Right cardiac atrium (tissue), 5 donors: ENCODE data around the gene RFX8. TPM values are rescaled to one million over a fixed set of nuclear protein-coding genes. Genes with fewer than 3 reads are reported as not detected.
A peak's percentile ranks its signal among the peaks of the same experiment; 100 is the strongest.

Experiments used
- ATAC-seq, 2 donors: fragments of 200-7000 bp; cut with Tn5 transposase; one replicate each; pipeline versions ENCODE4 v1.8.0 to v1.9.1; 2020; ENCODE audit warnings: moderate library complexity in 2 of 2, mild to moderate bottlenecking in 1 of 2
- DNase-seq, 3 donors: peaks; one replicate each; pipeline ENCODE4 v3.0.0-alpha.2; 2020
- H3K27ac ChIP-seq: one replicate; pipeline ENCODE4 v1.5.1; 2013; ENCODE audit warnings: mild to moderate bottlenecking, low read length, control low read depth, moderate library complexity
- H3K27me3 ChIP-seq: one replicate; pipeline ENCODE4 v1.6.1; 2013; ENCODE audit not compliant: control insufficient read depth, insufficient read depth
- H3K4me1 ChIP-seq: one replicate; pipeline ENCODE4 v1.6.1; 2013; ENCODE audit warnings: low read length; ENCODE audit not compliant: control insufficient read depth, insufficient read depth
- H3K4me3 ChIP-seq: one replicate; pipeline ENCODE4 v1.5.1; 2013; ENCODE audit warnings: low read length, control low read depth
- H3K9me3 ChIP-seq: one replicate; pipeline ENCODE4 v1.6.1; 2013; ENCODE audit warnings: low read length; ENCODE audit not compliant: control insufficient read depth
- WGBS: extraction: QIAGEN DNeasy Blood & Tissue Kit; methylation state at CpG from one replicate; pipeline ENCODE4 v1.1.7; 2013; 5-methylcytosine and 5-hydroxymethylcytosine counted together
- intact Hi-C, 4 donors: fragments of 100-400 bp; cut with DNase I; formaldehyde crosslinking; loops; one replicate each; pipeline versions ENCODE4 v1.11.0 to v1.14.0; 2022 to 2023
- long read RNA-seq, 4 donors: library from polyadenylated mRNA; unstranded; transcript quantifications; one replicate each; pipeline ENCODE4 v2.0.0, GENCODE V29; 2020 to 2021
- polyA plus RNA-seq: library from polyadenylated mRNA; stranded (reverse); fragments of 200-250 nt; gene quantifications from one replicate; pipeline ENCODE4 v1.2.3, GENCODE V29; 2013
- total RNA-seq, 4 donors: library from RNA; stranded (reverse); fragmentation: NEBNext Ultra II Directional; extraction: Animal tissue kit (Norgen Biotek cat#: 25700); gene quantifications; one replicate each; pipeline ENCODE4 v1.2.1, GENCODE V29; 2021
- donor health status: healthy with polysubstance abuse.
- donor health status: DM: no; HTN: yes; CAD: no.
- donor health status: DM: no; HTN: no; CAD: no.
- donor health status: DM: no; HTN: yes; CAD: no; lungs with severe emphysema.
- donor health status: DM: yes; HTN: yes; CAD: no.

Gene RFX8
- total RNA-seq: 1 to 10 TPM in 1 of 4 donors, under 1 TPM in 3; 0.50 to 1.1 (median 0.62) TPM
- 0.45 TPM for polyA plus RNA-seq
- long read RNA-seq, donor 1: 0 reads
- long read RNA-seq, donor 2, partial matches to known transcripts: 0 of 1 reads
- long read RNA-seq, donor 2, other reads (novel, unspliced or antisense): 1 of 1 reads
- long read RNA-seq, donor 3, partial matches to known transcripts: 0 of 4 reads
- long read RNA-seq, donor 3, other reads (novel, unspliced or antisense): 4 of 4 reads
- long read RNA-seq, donor 4: 0 reads

DNA sequence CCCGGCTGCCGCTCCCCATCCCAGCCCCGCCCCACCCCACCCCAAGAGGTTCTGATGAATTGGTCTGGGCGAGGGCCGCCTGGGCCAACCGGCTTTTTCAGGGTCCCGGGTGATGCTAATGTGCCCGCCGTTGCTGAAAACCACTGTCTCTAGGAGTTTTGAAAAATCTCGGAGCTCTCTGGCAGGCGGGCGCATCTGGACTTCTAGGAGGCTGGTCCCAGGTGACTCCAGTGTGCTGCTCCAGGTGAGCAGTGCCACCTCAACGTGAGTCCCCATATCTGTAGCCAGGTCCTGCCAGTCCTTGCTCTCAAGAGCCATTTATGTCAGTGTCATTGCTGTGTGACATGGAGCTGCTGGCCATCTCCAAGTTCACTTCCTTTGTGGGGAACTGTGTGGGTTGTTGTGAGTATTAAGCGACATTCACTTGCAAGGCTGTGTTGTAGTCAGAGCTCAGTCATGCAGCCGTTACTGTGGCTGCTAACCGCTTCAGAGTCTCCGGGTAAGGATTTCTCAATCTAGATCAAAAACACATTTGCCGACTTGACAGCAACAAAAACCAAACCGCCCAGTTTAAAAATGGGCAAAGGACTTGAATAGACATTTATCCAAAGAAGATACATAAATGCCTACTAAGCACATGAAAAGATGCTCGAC, at the start of gene RFX8:
Gene RFX8 (minus strand): TSS at position 382 of the 654 bp plus-strand sequence. CDS start 8,264 bp downstream, outside the sequence.
- no peaks in the 10 kb centered on the region for H3K9me3 ChIP-seq
- H3K27me3 ChIP-seq: no peaks in the 10 kb centered on the region
- intact Hi-C loops: no loop called here
- no peaks in the 10 kb centered on the region for H3K4me1 ChIP-seq
- DNase-seq: peak in 1 of 3 donors; percentile 55
- WGBS: 34% methylated on average over 20 of the region's 20 CpGs
- peak; percentile 32 to 44 for ATAC-seq
- H3K27ac ChIP-seq: no peak within 1 kb of the TSS
- peak within 1 kb of the TSS; percentile 62 for H3K4me3 ChIP-seq

DNA sequence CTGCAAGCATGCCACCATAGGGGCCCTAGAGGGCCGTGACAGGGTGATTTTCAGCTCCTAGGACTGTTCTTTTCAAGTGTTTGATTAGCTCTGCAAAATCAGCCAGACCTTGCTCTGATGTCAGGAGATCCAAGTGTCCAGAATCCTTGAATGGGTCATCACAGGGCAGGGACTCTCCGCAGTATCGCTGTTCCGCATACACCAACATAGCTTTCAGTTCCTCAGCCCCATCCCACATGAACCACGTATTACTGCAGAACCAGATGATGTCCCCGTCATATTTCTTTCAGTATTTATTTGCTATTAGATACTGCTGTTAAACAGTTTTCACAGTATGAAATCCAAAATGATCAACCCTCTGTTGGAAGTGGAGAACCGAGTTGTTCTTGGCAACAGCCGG, 46.6 kb upstream of the RFX8 start:
- Histone ChIP-seq H3K4me3 (no peak overlapping the region), H3K27me3 (no peaks in the 10 kb centered on the region), H3K4me1 (no peaks in the 10 kb centered on the region), H3K27ac (no peak overlapping the region), H3K9me3 (peaks cover 2% of the 10 kb centered on the region)
- no peak for DNase-seq
- 83% methylated on average over 8 of the region's 8 CpGs for WGBS
- intact Hi-C loops: loop anchor here in 2 of 4 donors (5.0 to 10.0 kb wide), 2 partner anchors 173 to 311 kb away; partner anchors contain the start of gene MAP4K4 (in 1 of the 2)
- ATAC-seq: no peak

DNA sequence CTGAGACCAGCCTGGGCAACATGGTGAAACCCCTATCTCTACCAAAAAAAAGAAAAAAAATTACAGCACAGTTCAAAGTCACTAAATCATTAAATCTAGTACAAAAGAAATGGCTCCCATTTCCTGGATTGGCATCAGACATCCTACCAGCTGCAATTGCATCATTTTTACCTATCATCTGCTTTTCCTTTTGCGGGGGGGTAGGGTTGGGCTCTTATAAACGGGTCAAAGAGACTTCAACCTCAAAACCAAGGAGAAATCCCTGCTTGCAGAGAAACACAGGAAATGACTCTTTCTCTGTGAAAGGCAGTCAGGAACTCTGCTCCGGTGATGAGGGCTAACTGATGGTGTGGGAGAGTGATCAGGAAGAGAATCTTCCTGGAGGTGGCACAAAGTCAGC, 45.3 kb upstream of the RFX8 start:
- ATAC-seq (no peak), DNase-seq (no peak)
- Histone ChIP-seq H3K4me3 (no peak overlapping the region), H3K9me3 (peaks cover 2% of the 10 kb centered on the region), H3K27me3 (no peaks in the 10 kb centered on the region), H3K4me1 (no peaks in the 10 kb centered on the region), H3K27ac (no peak overlapping the region)
- 43% methylated on average over 3 of the region's 3 CpGs for WGBS
- intact Hi-C loops: loop anchor here in 2 of 4 donors (5.0 to 10.0 kb wide), 2 partner anchors 175 to 312 kb away; partner anchors contain the start of gene MAP4K4 (in 1 of the 2)

DNA sequence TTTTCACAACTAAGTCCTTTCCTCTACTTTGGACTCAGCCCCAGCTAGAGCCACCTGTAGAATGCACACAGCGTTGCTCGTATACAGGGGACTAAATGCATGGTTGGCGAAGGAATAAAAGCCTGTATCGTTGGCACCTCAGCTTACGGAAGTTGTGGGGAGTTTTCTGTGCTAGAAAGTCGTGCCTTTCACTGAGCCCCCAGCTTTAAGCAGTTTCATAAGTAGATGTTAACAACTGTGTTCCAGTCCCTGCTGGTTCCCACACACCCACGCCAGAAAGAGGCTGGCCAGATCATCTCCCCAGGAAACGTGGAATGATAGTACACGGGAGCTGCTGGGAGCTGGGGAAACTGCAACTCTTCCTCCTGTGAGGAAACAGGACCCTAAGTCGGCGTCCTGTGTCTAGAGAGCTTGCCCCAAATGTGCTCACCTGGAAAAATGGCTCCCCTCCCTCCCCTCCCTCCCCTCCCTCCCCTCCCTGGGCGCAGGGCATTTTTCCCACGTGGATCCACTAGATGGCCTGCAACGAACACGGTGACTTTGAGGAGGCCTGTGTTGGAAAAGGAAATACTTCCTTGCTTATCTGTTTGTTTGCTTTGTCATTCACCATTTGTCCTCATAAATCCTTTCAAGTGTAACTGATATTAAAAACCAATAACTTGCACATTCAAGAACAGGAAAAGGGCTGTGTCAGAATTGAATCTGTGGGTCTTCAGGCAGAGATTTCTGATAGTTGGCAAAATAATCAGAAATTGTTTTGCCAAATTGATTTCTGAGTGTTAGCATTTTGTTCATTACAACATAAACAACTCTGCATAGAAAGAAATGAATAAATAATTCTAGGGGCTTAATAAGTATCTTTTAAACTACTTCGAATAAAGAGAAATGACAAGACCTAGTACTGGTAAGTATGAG, 43.9 kb upstream of the RFX8 start:
- Histone ChIP-seq H3K27me3 (no peaks in the 10 kb centered on the region), H3K4me3 (no peak overlapping the region), H3K27ac (no peak overlapping the region), H3K9me3 (peaks cover 2% of the 10 kb centered on the region), H3K4me1 (no peaks in the 10 kb centered on the region)
- intact Hi-C loops: loop anchor here in 3 of 4 donors (5.0 to 10.0 kb wide), 3 partner anchors 176 to 313 kb away; partner anchors contain the start of gene MAP4K4 (in 1 of the 3)
- 30% methylated on average over 16 of the region's 16 CpGs for WGBS
- ATAC-seq (peak; percentile 69 to 77), DNase-seq (peak in 2 of 3 donors; percentile 69 to 72)

DNA sequence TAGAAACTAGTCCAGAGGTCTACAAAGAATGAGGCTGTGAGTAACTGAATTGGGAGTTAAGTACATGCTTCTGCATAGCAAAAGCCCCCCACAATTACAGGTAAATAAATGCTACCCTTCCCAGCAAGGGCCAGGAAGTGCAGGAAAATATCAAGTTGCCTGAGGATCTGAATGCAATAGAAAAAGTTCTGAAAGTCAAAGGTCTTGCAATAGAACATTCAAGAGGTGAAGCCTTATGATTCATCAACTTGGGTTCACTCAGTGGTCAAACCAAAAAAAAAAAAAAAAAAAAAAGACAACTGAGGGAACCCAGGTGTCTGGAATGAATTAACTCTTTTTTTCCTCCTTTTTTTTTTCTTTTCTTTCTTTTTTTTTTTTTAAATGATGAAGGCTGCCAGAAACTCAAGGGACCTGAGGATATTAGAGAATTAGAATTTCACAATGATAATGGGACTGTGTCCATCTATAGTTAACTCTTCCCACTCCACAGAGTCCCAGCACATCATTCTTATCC, 42.9 kb upstream of the RFX8 start:
- H3K27ac ChIP-seq: no peak overlapping the region
- H3K9me3 ChIP-seq: peaks cover 2% of the 10 kb centered on the region
- DNase-seq (no peak), ATAC-seq (no peak)
- no peaks in the 10 kb centered on the region for H3K27me3 ChIP-seq
- H3K4me1 ChIP-seq: no peaks in the 10 kb centered on the region
- H3K4me3 ChIP-seq: no peak overlapping the region
- intact Hi-C loops: loop anchor here in 3 of 4 donors (5.0 to 10.0 kb wide), 3 partner anchors 177 to 314 kb away; partner anchors contain the start of gene MAP4K4 (in 1 of the 3)

DNA sequence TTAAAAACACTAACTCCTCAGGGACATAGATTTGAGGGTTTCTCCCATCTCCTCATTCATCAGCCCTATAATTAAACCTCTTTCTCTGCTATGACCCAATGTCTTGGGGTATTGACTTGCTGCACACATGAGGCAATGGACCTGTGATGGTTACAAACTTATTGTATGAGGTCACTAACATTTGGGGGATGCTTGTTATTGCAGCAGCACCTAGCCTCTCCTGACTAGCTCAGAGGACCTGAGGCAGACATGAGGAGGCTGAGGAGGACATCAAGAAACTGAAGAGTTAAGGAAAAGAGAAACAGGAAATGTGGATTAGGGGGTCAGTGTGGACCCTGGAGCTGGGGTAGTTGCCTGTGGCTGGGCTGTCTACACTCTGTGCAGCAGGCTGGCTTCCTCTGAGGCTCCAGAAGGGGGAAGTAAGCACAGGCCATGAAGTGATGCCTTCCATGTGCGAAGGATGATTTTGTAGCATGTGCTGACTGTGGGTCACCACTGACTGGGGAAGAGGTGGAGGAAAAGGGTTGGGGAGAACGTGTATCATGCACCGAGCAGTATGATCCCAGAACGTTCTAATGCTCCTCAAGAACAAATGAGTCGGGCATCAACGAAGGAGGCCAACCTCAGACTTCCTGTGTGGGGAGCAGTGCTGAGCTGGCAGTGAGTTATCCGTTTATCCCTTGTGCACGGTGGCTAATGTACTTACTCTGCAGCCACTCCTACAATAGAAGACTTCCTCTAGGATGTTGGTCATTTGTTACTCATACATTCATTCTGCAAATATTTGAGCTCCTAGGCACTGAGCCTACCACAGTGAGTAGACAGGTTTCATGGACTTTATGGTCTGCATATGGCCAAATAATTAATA, 42.1 kb upstream of the RFX8 start:
- DNase-seq (no peak), ATAC-seq (peak; percentile 7 to 67)
- Histone ChIP-seq H3K4me3 (no peak overlapping the region), H3K4me1 (no peaks in the 10 kb centered on the region), H3K9me3 (peaks cover 2% of the 10 kb centered on the region), H3K27ac (no peak overlapping the region), H3K27me3 (no peaks in the 10 kb centered on the region)
- 65% methylated on average over 8 of the region's 8 CpGs for WGBS
- intact Hi-C loops: loop anchor here in 3 of 4 donors (5.0 to 10.0 kb wide), 3 partner anchors 178 to 315 kb away; partner anchors contain the start of gene MAP4K4 (in 1 of the 3)

DNA sequence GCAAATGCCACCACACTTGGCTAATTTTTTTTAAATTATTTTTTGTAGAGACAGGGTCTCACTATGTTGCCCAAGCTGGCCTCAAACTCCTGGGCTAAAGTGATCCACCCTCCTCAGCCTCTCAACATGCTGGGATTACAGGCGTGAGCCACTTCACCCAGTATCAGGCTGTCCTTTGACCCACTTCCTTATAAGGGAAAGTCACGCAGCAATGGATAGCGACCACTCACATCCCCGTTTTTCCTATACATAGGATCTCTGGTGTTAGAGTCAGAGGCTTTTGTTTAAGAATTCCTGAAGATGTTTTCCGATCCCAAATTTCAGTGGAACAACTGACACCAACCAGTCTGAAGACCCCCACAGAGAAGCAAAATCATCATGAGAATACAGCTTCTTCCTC, 41.4 kb upstream of the RFX8 start:
- DNase-seq (no peak), ATAC-seq (no peak)
- WGBS: 96% methylated on average over 5 of the region's 5 CpGs
- Histone ChIP-seq H3K27ac (no peak overlapping the region), H3K4me3 (no peak overlapping the region), H3K27me3 (no peaks in the 10 kb centered on the region), H3K4me1 (no peaks in the 10 kb centered on the region), H3K9me3 (peaks cover 2% of the 10 kb centered on the region)
- intact Hi-C loops: loop anchor here in 3 of 4 donors (5.0 to 10.0 kb wide), 3 partner anchors 178 to 316 kb away; partner anchors contain the start of gene MAP4K4 (in 1 of the 3)

DNA sequence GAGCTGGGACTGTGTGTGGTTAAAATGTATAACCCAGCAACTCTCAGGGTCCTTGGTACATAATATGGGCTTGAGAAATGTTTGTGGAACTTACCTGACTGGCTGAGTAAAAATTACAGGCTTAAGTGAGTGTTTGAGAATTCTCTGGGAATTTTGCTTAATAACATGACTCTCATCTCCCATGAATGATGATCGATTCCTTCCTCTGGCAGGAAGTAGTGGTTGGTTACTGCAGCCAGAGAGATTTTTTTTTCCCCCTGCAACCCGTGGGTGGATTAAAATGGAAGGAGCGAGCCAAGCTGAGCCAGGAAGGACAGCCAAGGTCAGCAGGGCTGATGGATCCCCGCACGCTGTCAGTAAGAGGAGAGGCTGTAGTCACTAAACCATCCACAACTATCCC, 40.6 kb upstream of the RFX8 start:
- intact Hi-C loops: loop anchor here in 3 of 4 donors (5.0 to 10.0 kb wide), 3 partner anchors 179 to 317 kb away; partner anchors contain the start of gene MAP4K4 (in 1 of the 3)
- Histone ChIP-seq H3K9me3 (peaks cover 2% of the 10 kb centered on the region), H3K4me3 (no peak overlapping the region), H3K4me1 (no peaks in the 10 kb centered on the region), H3K27ac (no peak overlapping the region), H3K27me3 (no peaks in the 10 kb centered on the region)
- ATAC-seq (peak; percentile 40 to 55), DNase-seq (peak in 1 of 3 donors; percentile 59)
- WGBS: 5% methylated on average over 5 of the region's 5 CpGs

DNA sequence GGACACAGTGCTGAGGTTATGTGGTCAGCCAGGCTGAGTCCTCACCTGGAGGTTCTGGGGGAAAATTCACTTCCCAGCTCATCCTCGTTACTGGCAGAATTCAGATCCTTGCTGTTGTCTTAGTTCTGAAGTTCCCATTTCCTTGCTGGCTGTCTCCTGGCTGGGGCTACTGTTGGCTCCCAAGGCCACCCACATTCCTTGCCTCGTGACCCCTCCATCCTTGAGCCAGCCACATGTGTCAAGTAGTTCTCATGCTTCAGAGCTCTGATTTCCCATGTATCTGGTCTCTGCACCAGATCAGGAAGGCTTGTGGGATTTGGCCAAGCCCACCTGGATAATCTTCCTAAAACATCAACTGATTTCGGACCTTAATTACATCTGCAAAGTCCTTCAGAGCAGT, 38.1 kb upstream of the RFX8 start:
- intact Hi-C loops: loop anchor here in 1 of 4 donors (10.0 kb wide), 1 partner anchor 182 kb away; the partner anchor contains the start of gene MAP4K4

More for the DNA sequence above, 38.1 kb upstream of the RFX8 start:
- ATAC-seq (no peak), DNase-seq (no peak)
- WGBS: 96% methylated on average over 3 of the region's 3 CpGs
- Histone ChIP-seq H3K4me1 (no peaks in the 10 kb centered on the region), H3K27ac (no peak overlapping the region), H3K27me3 (no peaks in the 10 kb centered on the region), H3K9me3 (peaks cover 2% of the 10 kb centered on the region), H3K4me3 (no peak overlapping the region)
